ENCODE results near the gene NPAS1. TPM values are rescaled to one million over a fixed set of nuclear protein-coding genes. Genes with fewer than 3 reads are reported as not detected.

NPAS1 gene
- under 1 TPM in 1 of 4 donors, not detected in 3; 0.44 TPM for total RNA-seq

- no peak for TF ChIP-seq CTCF (IDR thresholded peaks at IDR 0.05; ENCODE audit: low read depth)
These were observed at the start of gene NPAS1 for GRCh38 chr19:47019431-47020041. Gene NPAS1, plus strand, starts transcription at chr19:47019837. Its CDS starts 1,211 bp downstream, at chr19:47021048.

GRCh38 chr19:46970815-46971214 is 48.8 kb upstream of the NPAS1 start:
- TF ChIP-seq CTCF (IDR thresholded peaks at IDR 0.05; ENCODE audit: low read depth): no peak

DNA sequence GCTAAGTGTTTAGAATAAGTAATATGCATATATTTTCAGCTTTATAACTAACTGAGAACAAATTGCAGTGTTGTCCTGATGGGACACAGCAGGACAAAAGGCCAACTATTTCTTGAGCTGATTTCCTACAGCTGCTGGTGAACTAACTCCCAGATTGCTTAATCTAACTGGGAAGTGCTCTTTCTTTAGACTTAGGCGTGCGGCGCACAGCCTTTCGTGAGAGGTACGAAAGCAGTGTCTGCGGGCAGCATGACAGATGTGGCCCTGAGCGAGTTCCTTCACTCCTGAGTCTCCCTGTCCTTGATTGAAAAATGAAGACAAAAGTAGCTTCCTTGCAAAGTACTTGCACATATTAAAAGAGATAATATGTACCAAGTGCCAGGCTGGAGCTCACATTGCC is 47.3 kb upstream of the NPAS1 start:
- TF ChIP-seq CTCF (IDR thresholded peaks at IDR 0.05; ENCODE audit: low read depth): no peak

DNA sequence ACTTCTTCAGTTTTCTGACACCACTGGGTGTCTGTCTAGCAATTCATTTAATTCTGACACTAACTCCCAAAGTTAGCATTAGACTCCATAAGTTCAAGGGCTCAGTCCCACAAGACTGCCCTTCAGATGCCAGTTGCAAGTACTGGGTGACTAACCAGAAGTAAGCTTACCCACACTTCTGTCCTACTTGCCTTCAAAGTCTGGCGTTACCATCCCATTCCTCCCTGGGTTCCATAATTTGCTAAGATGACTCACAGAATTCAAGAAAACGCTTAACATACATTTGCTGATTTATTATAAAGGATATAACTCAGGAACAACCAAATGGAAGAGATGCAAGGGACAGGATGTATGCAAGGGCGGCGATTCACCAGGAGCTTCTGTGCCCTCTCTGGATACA is 45.5 kb upstream of the NPAS1 start:
- TF ChIP-seq CTCF (IDR thresholded peaks at IDR 0.05; ENCODE audit: low read depth): no peak

DNA sequence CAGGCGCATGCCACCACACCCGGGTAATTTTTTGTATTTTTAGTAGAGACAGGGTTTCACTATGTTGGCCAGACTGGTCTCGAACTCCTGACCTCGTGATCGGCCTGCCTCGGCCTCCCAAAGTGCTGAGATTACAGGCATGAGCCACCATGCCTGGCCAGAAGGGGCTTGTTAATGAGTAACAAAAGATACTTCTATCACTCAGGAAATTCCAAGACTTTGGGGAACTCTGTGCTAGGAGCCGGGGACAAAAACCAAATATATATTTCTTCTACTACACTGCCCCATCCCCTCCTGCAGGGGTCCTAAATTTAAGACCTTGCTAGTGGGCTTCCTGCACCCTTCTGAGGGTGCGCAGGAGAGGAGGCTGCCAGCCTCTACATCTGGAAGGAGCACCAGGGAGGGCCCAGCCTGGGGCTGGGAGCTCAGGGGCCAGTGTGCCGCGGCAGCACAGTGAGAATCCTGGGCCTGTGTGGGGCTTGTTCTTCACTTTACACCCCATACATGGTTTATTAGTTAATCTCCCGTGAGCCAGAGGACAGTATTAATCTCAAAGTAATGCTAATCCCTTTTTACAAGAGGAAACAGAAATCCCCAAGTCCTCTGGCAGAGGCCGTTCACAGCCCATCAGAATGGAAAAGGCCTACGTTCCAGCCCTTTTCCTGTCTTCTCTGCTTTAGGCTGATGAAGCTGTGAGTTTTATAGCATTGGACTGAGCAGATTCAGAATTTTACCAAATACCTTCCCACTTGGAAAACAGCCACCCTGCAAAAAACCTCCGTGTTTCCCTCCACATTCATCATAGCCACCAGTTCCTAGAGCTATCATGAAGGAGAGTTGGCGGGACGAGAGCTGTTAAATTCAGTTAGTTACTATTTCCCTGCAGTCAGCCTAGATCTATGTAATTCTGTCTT is 44.4 kb upstream of the NPAS1 start:
- no peak for TF ChIP-seq CTCF (IDR thresholded peaks at IDR 0.05; ENCODE audit: low read depth)

DNA sequence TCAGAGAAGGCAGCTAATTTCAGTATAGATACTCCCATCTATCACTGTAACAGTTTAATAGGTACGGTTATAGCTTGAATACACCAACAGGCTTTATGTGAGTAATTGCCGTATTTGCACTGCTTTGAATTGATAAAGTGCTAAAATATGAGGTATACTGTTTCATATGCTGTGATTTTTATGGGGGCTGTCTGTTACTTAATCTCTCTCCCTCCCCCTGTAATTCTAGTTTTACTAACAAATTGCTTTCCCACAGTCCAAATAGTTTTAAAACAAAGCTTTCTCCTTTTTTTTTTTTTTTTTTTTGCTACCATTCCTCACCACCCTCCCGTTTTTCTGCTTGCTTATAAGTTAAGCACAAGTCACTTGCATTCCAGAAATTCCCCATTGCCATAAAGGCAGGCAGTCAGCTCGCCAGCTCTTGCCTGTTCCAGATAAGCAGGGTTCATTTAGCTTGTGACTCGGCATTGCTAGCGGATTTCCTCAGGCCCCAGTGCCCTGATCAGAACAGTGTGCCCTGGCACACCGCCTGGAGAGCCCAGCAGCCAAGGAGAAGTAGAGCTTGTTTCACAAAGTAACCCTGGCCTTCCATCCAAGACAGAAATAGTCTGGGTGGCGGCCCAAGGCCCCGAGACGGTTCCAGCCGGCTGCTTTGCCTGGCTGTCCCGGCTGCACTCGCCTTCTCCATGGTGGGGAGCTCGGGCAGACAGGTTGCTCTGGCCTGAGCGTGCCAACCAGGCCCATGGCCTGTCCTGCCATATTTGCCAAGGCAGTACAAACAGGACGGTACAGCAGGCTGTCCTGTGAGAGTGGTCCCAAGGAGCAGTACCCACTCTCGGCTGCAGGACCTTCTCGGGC is 43.5 kb upstream of the NPAS1 start:
- TF ChIP-seq CTCF (IDR thresholded peaks at IDR 0.05; ENCODE audit: low read depth): no peak
